DND-41 (cell line): ENCODE data around the gene PITX3.

Experiments used
- ATAC-seq: fragments of 200-7000 bp; cut with Tn5 transposase; 3 replicates; pipeline ENCODE4 v1.9.1; 2021; ENCODE audit warnings: low read depth; ENCODE audit not compliant: insufficient read depth
- DNase-seq: peaks from one replicate; pipeline ENCODE4 v3.0.0-alpha.2; 2020
- H2AFZ ChIP-seq: 2 replicates; pipeline ENCODE4 v1.6.0; 2012; ENCODE audit warnings: low read depth, low read length
- H3K27ac ChIP-seq: 2 replicates; pipeline ENCODE4 v1.5.1; 2012; ENCODE audit warnings: low read length, inconsistent platforms
- H3K27me3 ChIP-seq: fragments of 200-600 bp; sonication (generic); 2 replicates; pipeline ENCODE4 v1.6.0; 2012; ENCODE audit warnings: low read length, mild to moderate bottlenecking, inconsistent platforms; ENCODE audit not compliant: insufficient read depth, poor library complexity
- H3K36me3 ChIP-seq: 2 replicates; pipeline ENCODE4 v1.5.1; 2012; ENCODE audit warnings: low read length, inconsistent platforms; ENCODE audit not compliant: insufficient read depth
- H3K4me1 ChIP-seq: 2 replicates; pipeline ENCODE4 v1.5.1; 2012; ENCODE audit warnings: mild to moderate bottlenecking, low read length; ENCODE audit not compliant: insufficient read depth
- H3K4me2 ChIP-seq: 2 replicates; pipeline ENCODE4 v1.6.0; 2012; ENCODE audit warnings: mild to moderate bottlenecking, moderate library complexity, low read length, inconsistent platforms; ENCODE audit not compliant: insufficient read depth
- H3K4me3 ChIP-seq, 2 experiments: fragments of 200-600 bp in 1 of 2; shearing (Covaris generic) in 1 of 2; 2 replicates each; pipeline ENCODE4 v1.5.1; 2012 to 2016; ENCODE audit warnings: inconsistent platforms in 2 of 2, low read length in 2 of 2, mild to moderate bottlenecking in 2 of 2, low read depth in 1 of 2, moderate library complexity in 1 of 2
- H3K79me2 ChIP-seq: 2 replicates; pipeline ENCODE4 v1.6.0; 2012; ENCODE audit warnings: low read length, inconsistent platforms; ENCODE audit not compliant: insufficient read depth
- H3K9ac ChIP-seq: 2 replicates; pipeline ENCODE4 v1.6.0; 2012; ENCODE audit warnings: low read depth, mild to moderate bottlenecking, inconsistent platforms, low read length, moderate library complexity
- H3K9me3 ChIP-seq: 2 replicates; pipeline ENCODE4 v1.5.1; 2012; ENCODE audit warnings: low read length, moderate library complexity, mild to moderate bottlenecking, inconsistent platforms; ENCODE audit not compliant: insufficient read depth, severe bottlenecking
- H4K20me1 ChIP-seq: 2 replicates; pipeline ENCODE4 v1.6.0; 2012; ENCODE audit warnings: low read length; ENCODE audit not compliant: insufficient read depth
- EZH2 ChIP-seq: IDR thresholded peaks from 3 replicates; pipeline ENCODE4 v1.6.1; 2012; ENCODE audit warnings: borderline replicate concordance, low read depth, mild to moderate bottlenecking, moderate library complexity, low read length, inconsistent platforms; ENCODE audit not compliant: severe bottlenecking
- TF ChIP-seq, protein P1 (sequence below): IDR thresholded peaks from 2 replicates; pipeline ENCODE4 v1.5.1; 2012; ENCODE audit warnings: borderline replicate concordance, low read length, moderate library complexity, mild to moderate bottlenecking; ENCODE audit not compliant: poor library complexity, severe bottlenecking; ENCODE audit errors: extremely low read depth

PITX3 gene

GRCh38 chr10:102241444-102242117 lies at the start of gene PITX3:
Gene PITX3 (minus strand): TSS chr10:102241512. CDS start chr10:102232080, 9,432 bp downstream.
- Histone ChIP-seq H3K4me3 (no peak within 1 kb of the TSS), H3K4me1 (peaks cover 16% of the 10 kb centered on the region), H3K4me2 (no peak within 1 kb of the TSS), H2AFZ (no peak within 1 kb of the TSS), H3K36me3 (no peaks in the 10 kb centered on the region; the same call in 1 of the 2 replicates), H3K9me3 (no peaks in the 10 kb centered on the region), H3K27ac (no peak within 1 kb of the TSS), H3K27me3 (peaks cover 12% of the 10 kb centered on the region), H3K79me2 (peaks cover 12% of the 10 kb centered on the region), H4K20me1 (peaks cover 7% of the 10 kb centered on the region; the same call in 1 of the 2 replicates), H3K9ac (no peak within 1 kb of the TSS)
- DNase-seq (no peak), ATAC-seq (no peak)
- TF ChIP-seq, protein P1, sequence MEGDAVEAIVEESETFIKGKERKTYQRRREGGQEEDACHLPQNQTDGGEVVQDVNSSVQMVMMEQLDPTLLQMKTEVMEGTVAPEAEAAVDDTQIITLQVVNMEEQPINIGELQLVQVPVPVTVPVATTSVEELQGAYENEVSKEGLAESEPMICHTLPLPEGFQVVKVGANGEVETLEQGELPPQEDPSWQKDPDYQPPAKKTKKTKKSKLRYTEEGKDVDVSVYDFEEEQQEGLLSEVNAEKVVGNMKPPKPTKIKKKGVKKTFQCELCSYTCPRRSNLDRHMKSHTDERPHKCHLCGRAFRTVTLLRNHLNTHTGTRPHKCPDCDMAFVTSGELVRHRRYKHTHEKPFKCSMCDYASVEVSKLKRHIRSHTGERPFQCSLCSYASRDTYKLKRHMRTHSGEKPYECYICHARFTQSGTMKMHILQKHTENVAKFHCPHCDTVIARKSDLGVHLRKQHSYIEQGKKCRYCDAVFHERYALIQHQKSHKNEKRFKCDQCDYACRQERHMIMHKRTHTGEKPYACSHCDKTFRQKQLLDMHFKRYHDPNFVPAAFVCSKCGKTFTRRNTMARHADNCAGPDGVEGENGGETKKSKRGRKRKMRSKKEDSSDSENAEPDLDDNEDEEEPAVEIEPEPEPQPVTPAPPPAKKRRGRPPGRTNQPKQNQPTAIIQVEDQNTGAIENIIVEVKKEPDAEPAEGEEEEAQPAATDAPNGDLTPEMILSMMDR = no peak
- no peak for TF ChIP-seq EZH2

DNA sequence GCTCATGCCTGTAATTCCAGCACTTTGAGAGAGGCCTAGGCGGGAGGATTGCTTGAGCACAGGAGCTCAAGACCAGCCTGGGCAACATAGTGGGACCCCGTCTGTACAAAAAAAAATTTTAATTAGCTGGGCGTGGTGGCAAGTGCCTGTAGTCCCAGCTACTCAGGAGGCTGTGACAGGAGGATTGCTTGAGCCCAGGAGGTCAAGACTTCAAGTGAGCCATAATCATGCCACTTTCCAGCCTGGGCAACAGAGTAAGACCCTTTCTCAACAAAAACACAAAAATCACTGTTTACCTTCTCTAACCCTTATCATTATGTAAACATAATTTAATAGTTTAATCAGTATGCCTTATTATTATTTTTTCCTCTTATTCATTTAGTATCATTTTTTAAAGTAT lies 48.5 kb upstream of the PITX3 start:
- Histone ChIP-seq H3K4me1 (no peaks in the 10 kb centered on the region), H3K27me3 (no peaks in the 10 kb centered on the region), H4K20me1 (peaks cover 21% of the 10 kb centered on the region; the same call in 1 of the 2 replicates), H3K27ac (no peak overlapping the region), H2AFZ (no peak overlapping the region), H3K79me2 (peaks cover 75% of the 10 kb centered on the region), H3K9ac (no peak overlapping the region), H3K4me3 (no peak overlapping the region), H3K36me3 (peaks cover 22% of the 10 kb centered on the region; the same call in 1 of the 2 replicates), H3K9me3 (no peaks in the 10 kb centered on the region), H3K4me2 (no peak overlapping the region)
- TF ChIP-seq, protein P1 = no peak
- TF ChIP-seq EZH2 = no peak
- ATAC-seq = no peak
- DNase-seq = no peak

DNA sequence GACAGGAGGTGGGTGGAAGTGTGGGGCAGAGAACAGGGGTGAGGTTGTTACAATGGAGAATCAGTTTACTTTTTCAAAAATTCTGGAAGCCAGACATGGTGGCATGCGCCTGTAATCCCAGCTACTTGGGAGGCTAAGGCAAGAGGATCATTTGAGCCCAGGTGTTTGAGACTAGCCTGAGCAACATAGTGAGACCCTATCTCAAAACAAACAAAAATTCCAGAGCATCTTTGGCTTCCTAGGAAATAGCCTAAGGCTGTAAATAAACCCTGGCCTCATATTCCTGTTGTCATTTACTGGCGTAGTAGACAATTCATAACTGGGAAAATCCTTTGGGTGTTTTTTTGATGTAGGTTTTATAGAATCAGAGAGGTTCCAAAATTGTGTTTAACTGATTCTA lies 48.0 kb upstream of the PITX3 start:
- no peaks in the 10 kb centered on the region for H3K9me3 ChIP-seq
- no peak for ATAC-seq
- no peak for TF ChIP-seq EZH2
- TF ChIP-seq, protein P1 = no peak
- H2AFZ ChIP-seq = no peak overlapping the region
- no peaks in the 10 kb centered on the region for H3K4me1 ChIP-seq
- H3K9ac ChIP-seq = no peak overlapping the region
- H3K4me3 ChIP-seq = no peak overlapping the region
- no peak for DNase-seq
- H3K27ac ChIP-seq = no peak overlapping the region
- H4K20me1 ChIP-seq = peaks cover 21% of the 10 kb centered on the region; the same call in 1 of the 2 replicates
- H3K27me3 ChIP-seq = no peaks in the 10 kb centered on the region
- H3K36me3 ChIP-seq = peaks cover 18% of the 10 kb centered on the region; the same call in 1 of the 2 replicates
- peaks cover 75% of the 10 kb centered on the region for H3K79me2 ChIP-seq
- H3K4me2 ChIP-seq = no peak overlapping the region
